Body of pancreas (tissue), 4 donors: ENCODE measurements around the gene RETREG1. TPM values are rescaled to one million over a fixed set of nuclear protein-coding genes. Genes with fewer than 3 reads are reported as not detected.
"Not testable (repeated sequence)": the region's sequence is repeated elsewhere in the genome, so short reads cannot be mapped to it uniquely, and the experiment has no call there.

Experiments used
- ATAC-seq: fragments of 150-250 bp; one replicate; pipeline ENCODE4 v1.9.1; 2016
- DNase-seq, 4 donors: peaks; one replicate each; pipeline ENCODE4 v3.0.0-alpha.2; 2019
- H3K27ac ChIP-seq, 4 donors: fragments of 200-600 bp; sonication (generic); 1 replicate in 3 of 4; 2 replicates in 1 of 4; pipeline versions ENCODE4 v1.5.1 to v1.6.1; 2016 to 2019; ENCODE audit warnings: mild to moderate bottlenecking in 1 of 4, mixed read lengths in 1 of 4, moderate library complexity in 1 of 4
- H3K27me3 ChIP-seq, 2 donors: fragments of 200-600 bp; sonication (generic); one replicate each; pipeline ENCODE4 v1.6.0; 2016; ENCODE audit warnings: mild to moderate bottlenecking in 1 of 2
- H3K36me3 ChIP-seq, 2 donors: fragments of 200-600 bp; sonication (generic); replicated peaks in 1 of 2; 2 replicates each; pipeline ENCODE4 v1.5.1; 2016; ENCODE audit warnings: low read depth in 2 of 2; ENCODE audit not compliant: insufficient read depth in 1 of 2
- H3K4me1 ChIP-seq: fragments of 200-600 bp; sonication (generic); one replicate; pipeline ENCODE4 v1.6.0; 2016
- H3K4me3 ChIP-seq, 2 donors: fragments of 200-600 bp; sonication (generic); 1 replicate in 1 of 2; 2 replicates in 1 of 2; pipeline ENCODE4 v1.5.1; 2016 to 2019
- H3K9me3 ChIP-seq, 3 donors: fragments of 200-600 bp; sonication (generic); 1 replicate in 2 of 3; 2 replicates in 1 of 3; pipeline ENCODE4 v1.5.1; 2016
- CTCF ChIP-seq, 7 experiments: fragments of 450-650 bp in 4 of 7; fragments of 200-600 bp in 3 of 7; sonication (generic) in 3 of 7; IDR thresholded peaks; one replicate each; pipeline ENCODE4 v1.5.1; 2016 to 2019; ENCODE audit warnings: antibody characterized with exemption in 7 of 7
- POLR2A ChIP-seq, 3 donors: fragments of 450-650 bp; IDR thresholded peaks; one replicate each; pipeline ENCODE4 v1.6.1; 2016; ENCODE audit warnings: antibody characterized with exemption in 3 of 3, mild to moderate bottlenecking in 2 of 3
- WGBS, 2 donors: methylation state at CpG; one replicate each; pipeline ENCODE4 v1.1.5; 2017; 5-methylcytosine and 5-hydroxymethylcytosine counted together
- intact Hi-C: fragments of 100-400 bp; cut with DNase I; formaldehyde crosslinking; loops from one replicate; pipeline ENCODE4 v1.15.1; 2023
- total RNA-seq, 2 donors: library from RNA; depleted of rRNA; stranded (reverse); fragments of >200 nt; gene quantifications; one replicate each; pipeline ENCODE4 v1.1.0, GENCODE V29; 2016

The RETREG1 gene
- total RNA-seq, 2 donors from 2014 or later = 11.9 to 16.8 TPM

GRCh38 chr5:16453609-16454008 lies 163.2 kb downstream of the RETREG1 start:
- ATAC-seq (no peak), DNase-seq (no peak)
- no peaks in the 10 kb centered on the region for H3K27me3 ChIP-seq
- no peak overlapping the region for H3K27ac ChIP-seq
- intact Hi-C loops = no loop called here
- H3K9me3 ChIP-seq = no peaks in the 10 kb centered on the region
- H3K36me3 ChIP-seq = peaks cover 0 to 25% of the 10 kb centered on the region in 2 donors
- H3K4me1 ChIP-seq = peaks cover 43% of the 10 kb centered on the region
- TF ChIP-seq POLR2A (IDR thresholded peaks at IDR 0.05) = no peak
- TF ChIP-seq CTCF (IDR thresholded peaks at IDR 0.05) = peak in 3 of 7 experiments; percentile 12 to 40 (median 34)
- no peak overlapping the region for H3K4me3 ChIP-seq

- intact Hi-C loops = no loop called here
- 78 to 85% methylated on average over 2 of the region's 2 CpGs for WGBS, 2 donors
- H3K36me3 ChIP-seq = peaks cover 0 to 27% of the 10 kb centered on the region in 2 donors
These were observed 166.6 kb downstream of the RETREG1 start for GRCh38 chr5:16450163-16450562.

GRCh38 chr5:16446993-16447392 lies 169.8 kb downstream of the RETREG1 start:
- no peak for DNase-seq
- H3K9me3 ChIP-seq = no peaks in the 10 kb centered on the region
- H3K36me3 ChIP-seq = peaks cover 0 to 26% of the 10 kb centered on the region in 2 donors
- no peak overlapping the region for H3K27ac ChIP-seq
- no peak for TF ChIP-seq CTCF (IDR thresholded peaks at IDR 0.05)
- TF ChIP-seq POLR2A (IDR thresholded peaks at IDR 0.05) = no peak
- 87 to 89% methylated on average over 5 of the region's 5 CpGs for WGBS, 2 donors
- ATAC-seq = no peak
- H3K27me3 ChIP-seq = no peaks in the 10 kb centered on the region
- intact Hi-C loops = loop anchor here (10.0 kb wide), 1 partner anchor 272 kb away; the partner anchor contains the start of gene MARCHF11
- H3K4me3 ChIP-seq = no peak overlapping the region
- H3K4me1 ChIP-seq = no peaks in the 10 kb centered on the region

More at GRCh38 chr5:16450163-16450562, 166.6 kb downstream of the RETREG1 start:
- DNase-seq (no peak), ATAC-seq (no peak)
- no peaks in the 10 kb centered on the region for H3K9me3 ChIP-seq
- TF ChIP-seq CTCF (IDR thresholded peaks at IDR 0.05) (no peak), POLR2A (IDR thresholded peaks at IDR 0.05) (no peak)
- H3K27me3 ChIP-seq = no peaks in the 10 kb centered on the region
- H3K4me1 ChIP-seq = peaks cover 14% of the 10 kb centered on the region
- H3K4me3 ChIP-seq = no peak overlapping the region
- no peak overlapping the region for H3K27ac ChIP-seq

- Histone ChIP-seq H3K4me1 (no peaks in the 10 kb centered on the region), H3K36me3 (no peaks in the 10 kb centered on the region), H3K27me3 (no peaks in the 10 kb centered on the region), H3K27ac (no peak overlapping the region), H3K9me3 (no peaks in the 10 kb centered on the region), H3K4me3 (no peak overlapping the region)
- WGBS, 2 donors = 39 to 50% methylated on average over 1 of the region's 1 CpG
- DNase-seq (no peak), ATAC-seq (no peak)
- TF ChIP-seq POLR2A (IDR thresholded peaks at IDR 0.05) (no peak), CTCF (IDR thresholded peaks at IDR 0.05) (peak in 4 of 7 experiments; percentile 11 to 34 (median 19))
- intact Hi-C loops = no loop called here
These were observed 178.8 kb downstream of the RETREG1 start for GRCh38 chr5:16437977-16438376.

- H3K4me1 ChIP-seq, H3K27ac ChIP-seq, DNase-seq, ATAC-seq, H3K36me3 ChIP-seq, H3K27me3 ChIP-seq, intact Hi-C loops, H3K9me3 ChIP-seq, H3K4me3 ChIP-seq: not testable (repeated sequence)
- 89 to 100% methylated on average over 6 to 27 of the region's 28 CpGs for WGBS, 2 donors
These were observed 180.6 kb downstream of the RETREG1 start for GRCh38 chr5:16436065-16436682.
